Nucleus accumbens (tissue), 56 donors: ENCODE results near the gene PPP1R1C.
A peak's percentile ranks its signal among the peaks of the same experiment; 100 is the strongest.
"Not testable (repeated sequence)": the region's sequence is repeated elsewhere in the genome, so short reads cannot be mapped to it uniquely, and the experiment has no call there.

Source experiments
- DNase-seq, 56 donors: peaks; one replicate each; lab custom pipeline; 2025; lab: John Stamatoyannopoulos, UW

PPP1R1C gene

GRCh38 chr2:181985632-181986205 is at the start of gene PPP1R1C:
PPP1R1C (plus strand) TSS chr2:181985853; CDS start chr2:181986111, 258 bp downstream.
- peak in 18 of 56 donors; percentile 1 to 27 (median 10) for DNase-seq

- peak in 1 of 56 donors; percentile 4 for DNase-seq
These were observed 48.2 kb upstream of the PPP1R1C start for GRCh38 chr2:181937473-181937872.

GRCh38 chr2:181943411-181944124 is 42.1 kb upstream of the PPP1R1C start:
- no peak for DNase-seq

GRCh38 chr2:181944164-181944913 is 41.3 kb upstream of the PPP1R1C start:
- no peak for DNase-seq

- no peak for DNase-seq
These were observed 40.8 kb upstream of the PPP1R1C start for GRCh38 chr2:181944914-181945291.

- no peak for DNase-seq
These were observed 39.1 kb upstream of the PPP1R1C start for GRCh38 chr2:181946444-181947127.

GRCh38 chr2:181947273-181947672 is 38.4 kb upstream of the PPP1R1C start:
- DNase-seq = no peak

- no peak for DNase-seq
These were observed 37.4 kb upstream of the PPP1R1C start for GRCh38 chr2:181948227-181948626.

GRCh38 chr2:181949047-181949446 is 36.6 kb upstream of the PPP1R1C start:
- DNase-seq = no peak

- DNase-seq = no peak
These were observed 33.0 kb upstream of the PPP1R1C start for GRCh38 chr2:181952404-181953226.

- DNase-seq = peak in 27 of 56 donors; percentile 2 to 59 (median 16)
These were observed 31.6 kb upstream of the PPP1R1C start for GRCh38 chr2:181953881-181954537.

GRCh38 chr2:181954538-181954883 is 31.1 kb upstream of the PPP1R1C start:
- DNase-seq = no peak

GRCh38 chr2:181955010-181955409 is 30.6 kb upstream of the PPP1R1C start:
- no peak for DNase-seq

GRCh38 chr2:181955866-181956265 is 29.8 kb upstream of the PPP1R1C start:
- DNase-seq = not testable (repeated sequence)

GRCh38 chr2:181957668-181958067 is 28.0 kb upstream of the PPP1R1C start:
- DNase-seq = no peak

- DNase-seq = no peak
These were observed 26.9 kb upstream of the PPP1R1C start for GRCh38 chr2:181958726-181959125.

GRCh38 chr2:181959508-181959907 is 26.1 kb upstream of the PPP1R1C start:
- DNase-seq = no peak

- DNase-seq = not testable (repeated sequence)
These were observed 24.5 kb upstream of the PPP1R1C start for GRCh38 chr2:181961167-181961566.

GRCh38 chr2:181962142-181962541 is 23.5 kb upstream of the PPP1R1C start:
- DNase-seq = no peak
